ENCODE results near the gene EML3.
A peak's percentile ranks its signal among the peaks of the same experiment; 100 is the strongest.
"Not testable (repeated sequence)": the region's sequence is repeated elsewhere in the genome, so short reads cannot be mapped to it uniquely, and the experiment has no call there.

Gene EML3

GRCh38 chr11:62561677-62562230 is 50.8 kb downstream of the EML3 start:
- not testable (repeated sequence) for H2BK5ac ChIP-seq (ENCODE audit: low read depth, low read length, poor library complexity, severe bottlenecking); H3K27ac ChIP-seq (ENCODE audit: low read length, poor library complexity, severe bottlenecking); H4K8ac ChIP-seq (ENCODE audit: low read length); H3K14ac ChIP-seq (ENCODE audit: low read length in 2 of 2); H3K4me2 ChIP-seq (ENCODE audit: low read length, poor library complexity, severe bottlenecking); H2BK15ac ChIP-seq (ENCODE audit: low read depth, poor library complexity, severe bottlenecking); H2BK120ac ChIP-seq (ENCODE audit: low read depth, low read length); H3K4ac ChIP-seq (ENCODE audit: low read depth in 1 of 2, low read length in 2 of 2); H4K91ac ChIP-seq (ENCODE audit: low read length); H2BK12ac ChIP-seq (ENCODE audit: low read length in 2 of 2); H3K27me3 ChIP-seq (ENCODE audit: control insufficient read depth in 1 of 2, insufficient read depth in 1 of 2, low read length in 2 of 2); H3K23ac ChIP-seq (ENCODE audit: low read length in 2 of 2); DNase-seq; H3K18ac ChIP-seq (ENCODE audit: low read depth in 1 of 2, low read length in 2 of 2); H3K79me1 ChIP-seq (replicated peaks; ENCODE audit: low read length, poor library complexity, severe bottlenecking); H2AK5ac ChIP-seq (ENCODE audit: low read length, severe bottlenecking); H3K4me3 ChIP-seq (ENCODE audit: insufficient read depth in 1 of 2, low read depth in 1 of 2, low read length in 2 of 2); H3K9me3 ChIP-seq (ENCODE audit: control insufficient read depth, low read length); H2AFZ ChIP-seq (ENCODE audit: low read depth, low read length)
- Histone ChIP-seq H3K9ac (ENCODE audit: low read length) (peak overlapping the region; percentile 29), H3K36me3 (ENCODE audit: control insufficient read depth in 1 of 2, insufficient read depth in 2 of 2, low read depth in 1 of 2, low read length in 2 of 2) (peaks cover 55 to 71% of the 10 kb centered on the region in 2 experiments), H3K4me1 (ENCODE audit: control insufficient read depth, insufficient read depth, low read depth, low read length) (peaks cover 25% of the 10 kb centered on the region)
- WGBS: 44% methylated on average over 1 of the region's 3 CpGs

- Histone ChIP-seq H3K18ac (ENCODE audit: low read depth in 1 of 2, low read length in 2 of 2) (no peak overlapping the region), H2BK5ac (ENCODE audit: low read depth, low read length, poor library complexity, severe bottlenecking) (no peak overlapping the region), H3K14ac (ENCODE audit: low read length in 2 of 2) (no peak overlapping the region), H3K9ac (ENCODE audit: low read length) (peak overlapping the region; percentile 81), H3K23ac (ENCODE audit: low read length in 2 of 2) (no peak overlapping the region), H2BK15ac (ENCODE audit: low read depth, poor library complexity, severe bottlenecking) (no peak overlapping the region), H2BK12ac (ENCODE audit: low read length in 2 of 2) (no peak overlapping the region), H2BK120ac (ENCODE audit: low read depth, low read length) (no peak overlapping the region), H3K27me3 (ENCODE audit: control insufficient read depth in 1 of 2, insufficient read depth in 1 of 2, low read length in 2 of 2) (no peaks in the 10 kb centered on the region), H2AK5ac (ENCODE audit: low read length, severe bottlenecking) (peak overlapping the region; percentile 67), H3K4me2 (ENCODE audit: low read length, poor library complexity, severe bottlenecking) (no peak overlapping the region), H3K36me3 (ENCODE audit: control insufficient read depth in 1 of 2, insufficient read depth in 2 of 2, low read depth in 1 of 2, low read length in 2 of 2) (peaks cover 52 to 60% of the 10 kb centered on the region in 2 experiments), H4K8ac (ENCODE audit: low read length) (no peak overlapping the region), H3K9me3 (ENCODE audit: control insufficient read depth, low read length) (no peaks in the 10 kb centered on the region), H3K27ac (ENCODE audit: low read length, poor library complexity, severe bottlenecking) (peak overlapping the region; percentile 85), H3K4ac (ENCODE audit: low read depth in 1 of 2, low read length in 2 of 2) (no peak overlapping the region), H3K79me1 (replicated peaks; ENCODE audit: low read length, poor library complexity, severe bottlenecking) (peaks cover 1% of the 10 kb centered on the region), H4K91ac (ENCODE audit: low read length) (no peak overlapping the region), H3K4me1 (ENCODE audit: control insufficient read depth, insufficient read depth, low read depth, low read length) (peaks cover 34% of the 10 kb centered on the region), H3K4me3 (ENCODE audit: insufficient read depth in 1 of 2, low read depth in 1 of 2, low read length in 2 of 2) (no peak overlapping the region), H2AFZ (ENCODE audit: low read depth, low read length) (no peak overlapping the region)
- DNase-seq: peak; percentile 97
- 2% methylated on average over 2 of the region's 2 CpGs for WGBS
These were observed 51.9 kb downstream of the EML3 start for GRCh38 chr11:62560566-62561103.

GRCh38 chr11:62559626-62560025 is 52.9 kb downstream of the EML3 start:
- H2BK120ac ChIP-seq (ENCODE audit: low read depth, low read length); H3K18ac ChIP-seq (ENCODE audit: low read depth in 1 of 2, low read length in 2 of 2); H3K4me3 ChIP-seq (ENCODE audit: insufficient read depth in 1 of 2, low read depth in 1 of 2, low read length in 2 of 2); H3K23ac ChIP-seq (ENCODE audit: low read length in 2 of 2); H2BK15ac ChIP-seq (ENCODE audit: low read depth, poor library complexity, severe bottlenecking); H3K9me3 ChIP-seq (ENCODE audit: control insufficient read depth, low read length); H4K8ac ChIP-seq (ENCODE audit: low read length); H2AFZ ChIP-seq (ENCODE audit: low read depth, low read length); H2BK5ac ChIP-seq (ENCODE audit: low read depth, low read length, poor library complexity, severe bottlenecking); H3K4ac ChIP-seq (ENCODE audit: low read depth in 1 of 2, low read length in 2 of 2); H2BK12ac ChIP-seq (ENCODE audit: low read length in 2 of 2); H3K79me1 ChIP-seq (replicated peaks; ENCODE audit: low read length, poor library complexity, severe bottlenecking); H4K91ac ChIP-seq (ENCODE audit: low read length); H3K27me3 ChIP-seq (ENCODE audit: control insufficient read depth in 1 of 2, insufficient read depth in 1 of 2, low read length in 2 of 2); DNase-seq; H3K14ac ChIP-seq (ENCODE audit: low read length in 2 of 2); H3K4me2 ChIP-seq (ENCODE audit: low read length, poor library complexity, severe bottlenecking): not testable (repeated sequence)
- Histone ChIP-seq H3K9ac (ENCODE audit: low read length) (peak overlapping the region; percentile 61), H3K36me3 (ENCODE audit: control insufficient read depth in 1 of 2, insufficient read depth in 2 of 2, low read depth in 1 of 2, low read length in 2 of 2) (peaks cover 46 to 51% of the 10 kb centered on the region in 2 experiments), H3K27ac (ENCODE audit: low read length, poor library complexity, severe bottlenecking) (peak overlapping the region; percentile 78), H2AK5ac (ENCODE audit: low read length, severe bottlenecking) (peak overlapping the region; percentile 50), H3K4me1 (ENCODE audit: control insufficient read depth, insufficient read depth, low read depth, low read length) (peaks cover 44% of the 10 kb centered on the region)
- 75% methylated on average over 5 of the region's 5 CpGs for WGBS

GRCh38 chr11:62559204-62559603 is 53.4 kb downstream of the EML3 start:
- Histone ChIP-seq H3K23ac (ENCODE audit: low read length in 2 of 2) (no peak overlapping the region), H3K9me3 (ENCODE audit: control insufficient read depth, low read length) (no peaks in the 10 kb centered on the region), H2AFZ (ENCODE audit: low read depth, low read length) (no peak overlapping the region), H3K4me3 (ENCODE audit: insufficient read depth in 1 of 2, low read depth in 1 of 2, low read length in 2 of 2) (no peak overlapping the region), H4K8ac (ENCODE audit: low read length) (no peak overlapping the region), H2BK12ac (ENCODE audit: low read length in 2 of 2) (no peak overlapping the region), H3K4me2 (ENCODE audit: low read length, poor library complexity, severe bottlenecking) (no peak overlapping the region), H3K27ac (ENCODE audit: low read length, poor library complexity, severe bottlenecking) (peak overlapping the region; percentile 78), H3K18ac (ENCODE audit: low read depth in 1 of 2, low read length in 2 of 2) (no peak overlapping the region), H4K91ac (ENCODE audit: low read length) (no peak overlapping the region), H2BK5ac (ENCODE audit: low read depth, low read length, poor library complexity, severe bottlenecking) (no peak overlapping the region), H3K4ac (ENCODE audit: low read depth in 1 of 2, low read length in 2 of 2) (no peak overlapping the region), H2BK15ac (ENCODE audit: low read depth, poor library complexity, severe bottlenecking) (no peak overlapping the region), H2BK120ac (ENCODE audit: low read depth, low read length) (no peak overlapping the region), H2AK5ac (ENCODE audit: low read length, severe bottlenecking) (no peak overlapping the region), H3K9ac (ENCODE audit: low read length) (peak overlapping the region; percentile 61), H3K79me1 (replicated peaks; ENCODE audit: low read length, poor library complexity, severe bottlenecking) (peaks cover 1% of the 10 kb centered on the region), H3K4me1 (ENCODE audit: control insufficient read depth, insufficient read depth, low read depth, low read length) (peaks cover 48% of the 10 kb centered on the region), H3K27me3 (ENCODE audit: control insufficient read depth in 1 of 2, insufficient read depth in 1 of 2, low read length in 2 of 2) (no peaks in the 10 kb centered on the region), H3K36me3 (ENCODE audit: control insufficient read depth in 1 of 2, insufficient read depth in 2 of 2, low read depth in 1 of 2, low read length in 2 of 2) (peaks cover 42 to 51% of the 10 kb centered on the region in 2 experiments), H3K14ac (ENCODE audit: low read length in 2 of 2) (no peak overlapping the region)
- WGBS: 93% methylated on average over 8 of the region's 8 CpGs
- DNase-seq: no peak

Data from mesenchymal stem cell (in vitro differentiated cells and primary cell).